ENCODE results near the gene LZTR1. TPM values are rescaled to one million over a fixed set of nuclear protein-coding genes. Genes with fewer than 3 reads are reported as not detected.

Gene LZTR1
- total and polyA plus RNA-seq, 3 experiments from 2014 or later: 17.1 to 78.7 (median 75.0) TPM

GRCh38 chr22:20991252-20992055, 9.4 kb downstream of the LZTR1 start:
- Histone ChIP-seq H3K27ac (ENCODE audit: low read depth, low read length) (no peak overlapping the region), H3K36me3 (ENCODE audit: insufficient read depth, low read length) (no peaks in the 10 kb centered on the region), H3K9me3 (ENCODE audit: low read length) (no peaks in the 10 kb centered on the region), H3K4me1 (ENCODE audit: insufficient read depth, low read length) (no peaks in the 10 kb centered on the region), H3K4me3 (ENCODE audit: low read length) (no peak overlapping the region), H3K27me3 (ENCODE audit: insufficient read depth, low read length, poor library complexity, severe bottlenecking) (no peaks in the 10 kb centered on the region)
- Mint-ChIP-seq H3K4me1 (peaks cover 0 to 8% (median 4%) of the 10 kb centered on the region in 3 donors), H3K27ac (peak overlapping the region in 1 of 8 donors; percentile 77), H3K9me3 (no peaks in the 10 kb centered on the region), H3K4me3 (no peak overlapping the region), H3K36me3 (peaks cover 0 to 72% (median 2%) of the 10 kb centered on the region in 3 donors), H3K27me3 (peaks cover 0 to 1% of the 10 kb centered on the region in 2 donors)
- no peak for DNase-seq
- ChIA-PET CTCF (interaction anchor here (1.3 kb wide), 1 partner anchor 10 kb away, joined by 4 read pairs; the partner anchor contains the start of gene LZTR1), POLR2A (no interaction called here)

GRCh38 chr22:20992056-20992442, 10.0 kb downstream of the LZTR1 start:
- Histone ChIP-seq H3K4me1 (ENCODE audit: insufficient read depth, low read length) (no peaks in the 10 kb centered on the region), H3K27me3 (ENCODE audit: insufficient read depth, low read length, poor library complexity, severe bottlenecking) (no peaks in the 10 kb centered on the region), H3K4me3 (ENCODE audit: low read length) (no peak overlapping the region), H3K9me3 (ENCODE audit: low read length) (no peaks in the 10 kb centered on the region), H3K36me3 (ENCODE audit: insufficient read depth, low read length) (no peaks in the 10 kb centered on the region), H3K27ac (ENCODE audit: low read depth, low read length) (no peak overlapping the region)
- H3K4me1 Mint-ChIP-seq: peaks cover 0 to 8% (median 3%) of the 10 kb centered on the region in 3 donors
- H3K36me3 Mint-ChIP-seq: peaks cover 0 to 70% (median 2%) of the 10 kb centered on the region in 3 donors
- ChIA-PET POLR2A (no interaction called here), CTCF (no interaction called here)
- peaks cover 0 to 1% of the 10 kb centered on the region in 2 donors for H3K27me3 Mint-ChIP-seq
- no peaks in the 10 kb centered on the region for H3K9me3 Mint-ChIP-seq
- DNase-seq: no peak
- H3K27ac Mint-ChIP-seq: no peak overlapping the region
- no peak overlapping the region for H3K4me3 Mint-ChIP-seq

GRCh38 chr22:20992456-20993303, 10.6 kb downstream of the LZTR1 start:
- H3K4me1 Mint-ChIP-seq: peaks cover 0 to 8% (median 3%) of the 10 kb centered on the region in 3 donors
- peaks cover 0 to 1% of the 10 kb centered on the region in 2 donors for H3K27me3 Mint-ChIP-seq
- H3K36me3 ChIP-seq (ENCODE audit: insufficient read depth, low read length): no peaks in the 10 kb centered on the region

GRCh38 chr22:20993304-20994127, 11.4 kb downstream of the LZTR1 start:
- Mint-ChIP-seq H3K36me3 (peaks cover 0 to 70% (median 0%) of the 10 kb centered on the region in 3 donors), H3K4me3 (no peak overlapping the region), H3K4me1 (peaks cover 0 to 14% (median 3%) of the 10 kb centered on the region in 3 donors), H3K27me3 (peaks cover 0 to 1% of the 10 kb centered on the region in 2 donors), H3K9me3 (no peaks in the 10 kb centered on the region), H3K27ac (no peak overlapping the region)
- Histone ChIP-seq H3K27ac (ENCODE audit: low read depth, low read length) (no peak overlapping the region), H3K4me3 (ENCODE audit: low read length) (no peak overlapping the region), H3K27me3 (ENCODE audit: insufficient read depth, low read length, poor library complexity, severe bottlenecking) (no peaks in the 10 kb centered on the region), H3K36me3 (ENCODE audit: insufficient read depth, low read length) (no peaks in the 10 kb centered on the region), H3K9me3 (ENCODE audit: low read length) (no peaks in the 10 kb centered on the region), H3K4me1 (ENCODE audit: insufficient read depth, low read length) (no peaks in the 10 kb centered on the region)
- POLR2A ChIA-PET: no interaction called here
- no peak for DNase-seq
- CTCF ChIA-PET: no interaction called here

More at GRCh38 chr22:20992456-20993303, 10.6 kb downstream of the LZTR1 start:
- H3K36me3 Mint-ChIP-seq: peaks cover 0 to 70% (median 2%) of the 10 kb centered on the region in 3 donors
- no peak for DNase-seq
- Histone ChIP-seq H3K4me3 (ENCODE audit: low read length) (no peak overlapping the region), H3K27ac (ENCODE audit: low read depth, low read length) (no peak overlapping the region), H3K27me3 (ENCODE audit: insufficient read depth, low read length, poor library complexity, severe bottlenecking) (no peaks in the 10 kb centered on the region), H3K4me1 (ENCODE audit: insufficient read depth, low read length) (no peaks in the 10 kb centered on the region), H3K9me3 (ENCODE audit: low read length) (no peaks in the 10 kb centered on the region)
- POLR2A ChIA-PET: no interaction called here
- no peaks in the 10 kb centered on the region for H3K9me3 Mint-ChIP-seq
- no peak overlapping the region for H3K4me3 Mint-ChIP-seq
- CTCF ChIA-PET: no interaction called here
- peak overlapping the region in 3 of 8 donors; percentile 21 to 55 (median 48) for H3K27ac Mint-ChIP-seq

- peak overlapping the region in 1 of 8 donors; percentile 63 for H3K27ac Mint-ChIP-seq
Measured at GRCh38 chr22:20994128-20994901, 12.2 kb downstream of the LZTR1 start.

GRCh38 chr22:20994902-20995241, 12.8 kb downstream of the LZTR1 start:
- H3K9me3 Mint-ChIP-seq: no peaks in the 10 kb centered on the region
- Histone ChIP-seq H3K4me3 (ENCODE audit: low read length) (no peak overlapping the region), H3K4me1 (ENCODE audit: insufficient read depth, low read length) (peaks cover 4% of the 10 kb centered on the region), H3K27me3 (ENCODE audit: insufficient read depth, low read length, poor library complexity, severe bottlenecking) (no peaks in the 10 kb centered on the region), H3K27ac (ENCODE audit: low read depth, low read length) (no peak overlapping the region), H3K36me3 (ENCODE audit: insufficient read depth, low read length) (peaks cover 13% of the 10 kb centered on the region), H3K9me3 (ENCODE audit: low read length) (no peaks in the 10 kb centered on the region)
- no peak for DNase-seq
- POLR2A ChIA-PET: no interaction called here
- peak overlapping the region in 1 of 8 donors; percentile 63 for H3K27ac Mint-ChIP-seq
- H3K27me3 Mint-ChIP-seq: no peaks in the 10 kb centered on the region
- CTCF ChIA-PET: no interaction called here
- H3K36me3 Mint-ChIP-seq: peaks cover 0 to 78% (median 0%) of the 10 kb centered on the region in 3 donors
- peaks cover 0 to 15% (median 2%) of the 10 kb centered on the region in 3 donors for H3K4me1 Mint-ChIP-seq
- H3K4me3 Mint-ChIP-seq: no peak overlapping the region

More at GRCh38 chr22:20994128-20994901, 12.2 kb downstream of the LZTR1 start:
- no peaks in the 10 kb centered on the region for H3K27me3 Mint-ChIP-seq
- Histone ChIP-seq H3K4me3 (ENCODE audit: low read length) (no peak overlapping the region), H3K9me3 (ENCODE audit: low read length) (no peaks in the 10 kb centered on the region), H3K27me3 (ENCODE audit: insufficient read depth, low read length, poor library complexity, severe bottlenecking) (no peaks in the 10 kb centered on the region), H3K27ac (ENCODE audit: low read depth, low read length) (no peak overlapping the region), H3K4me1 (ENCODE audit: insufficient read depth, low read length) (no peaks in the 10 kb centered on the region), H3K36me3 (ENCODE audit: insufficient read depth, low read length) (peaks cover 8% of the 10 kb centered on the region)
- ChIA-PET POLR2A (no interaction called here), CTCF (no interaction called here)
- no peak for DNase-seq
- H3K9me3 Mint-ChIP-seq: no peaks in the 10 kb centered on the region
- H3K4me1 Mint-ChIP-seq: peaks cover 0 to 17% (median 3%) of the 10 kb centered on the region in 3 donors
- no peak overlapping the region for H3K4me3 Mint-ChIP-seq
- peaks cover 0 to 75% (median 0%) of the 10 kb centered on the region in 3 donors for H3K36me3 Mint-ChIP-seq

GRCh38 chr22:20995329-20996030, 13.4 kb downstream of the LZTR1 start:
- Histone ChIP-seq H3K27ac (ENCODE audit: low read depth, low read length) (no peak overlapping the region), H3K4me1 (ENCODE audit: insufficient read depth, low read length) (peaks cover 10% of the 10 kb centered on the region), H3K36me3 (ENCODE audit: insufficient read depth, low read length) (peaks cover 19% of the 10 kb centered on the region), H3K4me3 (ENCODE audit: low read length) (no peak overlapping the region), H3K9me3 (ENCODE audit: low read length) (no peaks in the 10 kb centered on the region), H3K27me3 (ENCODE audit: insufficient read depth, low read length, poor library complexity, severe bottlenecking) (no peaks in the 10 kb centered on the region)
- Mint-ChIP-seq H3K4me1 (peaks cover 0 to 21% (median 4%) of the 10 kb centered on the region in 3 donors), H3K27ac (peak overlapping the region in 2 of 8 donors; percentile 22 to 76), H3K36me3 (peaks cover 0 to 81% (median 0%) of the 10 kb centered on the region in 3 donors), H3K4me3 (no peak overlapping the region), H3K27me3 (no peaks in the 10 kb centered on the region), H3K9me3 (no peaks in the 10 kb centered on the region)
- ChIA-PET CTCF (no interaction called here), POLR2A (no interaction called here)
- DNase-seq: no peak
